HepG2 (cell line): ENCODE results near the gene BCAR3. TPM values are rescaled to one million over a fixed set of nuclear protein-coding genes. Genes with fewer than 3 reads are reported as not detected.

Experiments
- BRCA1 ChIP-seq: sonication (generic); formaldehyde crosslinking; IDR thresholded peaks from 2 replicates; pipeline ENCODE4 v1.4.0; 2020; ENCODE audit warnings: missing genetic modification reagents
- CBFB ChIP-seq: sonication (generic); formaldehyde crosslinking; IDR thresholded peaks from 2 replicates; pipeline ENCODE4 v1.4.0; 2020; ENCODE audit warnings: missing genetic modification reagents
- EP300 ChIP-seq, 3 experiments: sonication (generic) in 1 of 3; formaldehyde crosslinking in 1 of 3; IDR thresholded peaks; 2 replicates each; pipeline versions ENCODE4 v1.5.1 to v1.6.1; 2011 to 2020; ENCODE audit warnings: low read depth in 2 of 3, low read length in 2 of 3, borderline replicate concordance in 1 of 3, improper control_type of control experiment in 1 of 3, mild to moderate bottlenecking in 1 of 3, missing genetic modification reagents in 1 of 3, moderate library complexity in 1 of 3
- FOXJ3 ChIP-seq: sonication (generic); formaldehyde crosslinking; IDR thresholded peaks from 2 replicates; pipeline ENCODE4 v1.4.0; 2020; ENCODE audit warnings: missing genetic modification reagents, mild to moderate bottlenecking, borderline replicate concordance
- FOXO1 ChIP-seq: sonication (generic); formaldehyde crosslinking; IDR thresholded peaks from 2 replicates; pipeline ENCODE4 v1.4.0; 2020; ENCODE audit warnings: missing genetic modification reagents
- HNF1A ChIP-seq, 2 experiments: sonication (generic) in 1 of 2; formaldehyde crosslinking in 1 of 2; IDR thresholded peaks; 2 replicates each; pipeline versions ENCODE4 v1.4.0 to v1.6.1; 2016 to 2020; ENCODE audit warnings: borderline replicate concordance in 1 of 2, low read depth in 1 of 2, mild to moderate bottlenecking in 1 of 2, missing genetic modification reagents in 1 of 2
- IKZF4 ChIP-seq: sonication (generic); formaldehyde crosslinking; IDR thresholded peaks from 2 replicates; pipeline ENCODE4 v1.5.1; 2020; ENCODE audit warnings: borderline replicate concordance, mild to moderate bottlenecking, low read depth, missing genetic modification reagents; ENCODE audit errors: not compliant biosample characterization
- KDM1A ChIP-seq: IDR thresholded peaks from 2 replicates; pipeline ENCODE4 v1.6.1; 2016; ENCODE audit warnings: missing compliant biosample characterization
- KDM2A ChIP-seq: sonication (generic); formaldehyde crosslinking; IDR thresholded peaks from 2 replicates; pipeline ENCODE4 v1.4.0; 2020; ENCODE audit warnings: low read depth, missing genetic modification reagents, borderline replicate concordance
- NFAT5 ChIP-seq: sonication (generic); formaldehyde crosslinking; IDR thresholded peaks from 2 replicates; pipeline ENCODE4 v1.4.0; 2020; ENCODE audit warnings: missing genetic modification reagents
- NFIC ChIP-seq: IDR thresholded peaks from 2 replicates; pipeline ENCODE4 v1.6.1; 2012; ENCODE audit warnings: mild to moderate bottlenecking, low read length, inconsistent platforms
- NR2F2 ChIP-seq: IDR thresholded peaks from 2 replicates; pipeline ENCODE4 v1.6.1; 2012; ENCODE audit warnings: low read depth, inconsistent platforms, borderline replicate concordance
- POLR2AphosphoS5 ChIP-seq: IDR thresholded peaks from 2 replicates; pipeline ENCODE4 v1.6.1; 2012; ENCODE audit warnings: low read depth, low read length
- SNAI1 ChIP-seq: sonication (generic); formaldehyde crosslinking; IDR thresholded peaks from 2 replicates; pipeline ENCODE4 v1.5.0; 2020; ENCODE audit warnings: mild to moderate bottlenecking, missing genetic modification reagents, borderline replicate concordance
- SPEN ChIP-seq: sonication (generic); formaldehyde crosslinking; IDR thresholded peaks from 2 replicates; pipeline ENCODE4 v1.5.1; 2020; ENCODE audit warnings: low read depth, mild to moderate bottlenecking, missing genetic modification reagents
- ZNF414 ChIP-seq: sonication (generic); formaldehyde crosslinking; IDR thresholded peaks from 2 replicates; pipeline ENCODE4 v1.5.0; 2020; ENCODE audit warnings: missing genetic modification reagents
- ZNF598 ChIP-seq: sonication (generic); formaldehyde crosslinking; IDR thresholded peaks from 2 replicates; pipeline ENCODE4 v1.5.1; 2020; ENCODE audit warnings: mild to moderate bottlenecking, missing genetic modification reagents, borderline replicate concordance
- ZNF766 ChIP-seq: sonication (generic); formaldehyde crosslinking; IDR thresholded peaks from 2 replicates; pipeline ENCODE4 v1.5.0; 2020; ENCODE audit warnings: missing genetic modification reagents, borderline replicate concordance
- polyA plus RNA-seq, 8 experiments: library from polyadenylated mRNA; depleted of rRNA in 3 of 8; stranded (reverse) in 7 of 8; unstranded in 1 of 8; fragments of >200 nt; fragmentation: Illumina TruSeq in 4 of 8; extraction: Trizol in 4 of 8; gene quantifications; 2 replicates each; pipeline versions ENCODE4 v1.2.1 to v1.2.3, GENCODE V29; 2011 to 2016; ENCODE audit warnings: low read depth in 4 of 8, missing spikeins in 1 of 8, mixed read lengths in 1 of 8; ENCODE audit not compliant: insufficient read depth in 1 of 8
- total RNA-seq, 5 experiments: library from RNA; depleted of rRNA; stranded (reverse); fragments of >200 nt; fragmentation: Illumina TruSeq; extraction: Trizol; gene quantifications; 2 replicates each; pipeline ENCODE4 v1.2.3, GENCODE V29; 2016; ENCODE audit warnings: low read depth in 1 of 5

BCAR3 gene
- total and polyA plus RNA-seq, 2 of the 13 experiments (the other 11 are each of a cell fraction or from before 2014, with no cell fraction given): 3.6 to 4.8 TPM

- TF ChIP-seq EP300 (IDR thresholded peaks at IDR 0.05; ENCODE audit: low read depth in 2 of 2, low read length in 2 of 2) (no peak), EP300 (CRISPR knock-in tag; IDR thresholded peaks at IDR 0.05; ENCODE audit: borderline replicate concordance) (no peak), ZNF414 (CRISPR knock-in tag) (no peak), NFIC (no peak), FOXO1 (CRISPR knock-in tag) (no peak), ZNF598 (CRISPR knock-in tag) (no peak), SNAI1 (CRISPR knock-in tag) (no peak), KDM2A (CRISPR knock-in tag) (peak; percentile 37; the same call in 1 of the 2 replicates), CBFB (CRISPR knock-in tag) (no peak), HNF1A (IDR thresholded peaks at IDR 0.05; ENCODE audit: low read depth) (no peak), HNF1A (CRISPR knock-in tag; IDR thresholded peaks at IDR 0.05; ENCODE audit: borderline replicate concordance) (peak; percentile 40; the same call in 1 of the 2 replicates), KDM1A (CRISPR knock-in tag) (no peak), NR2F2 (no peak), BRCA1 (CRISPR knock-in tag) (no peak), FOXJ3 (no peak), POLR2AphosphoS5 (no peak), SPEN (CRISPR knock-in tag) (peak; percentile 18; the same call in 1 of the 2 replicates), ZNF766 (CRISPR knock-in tag) (no peak), IKZF4 (CRISPR knock-in tag) (no peak), NFAT5 (CRISPR knock-in tag) (no peak)
These were observed at the start of gene BCAR3 (continued) for GRCh38 chr1:93681101-93681988.
